GM10248 (cell line): Measurements from ENCODE around the gene AARS1.
"Not testable (repeated sequence)": the region's sequence is repeated elsewhere in the genome, so short reads cannot be mapped to it uniquely, and the experiment has no call there.

Experiments used
- CTCF ChIA-PET: fragments of 300-600 bp; sonication (Branson Sonifier 250); formaldehyde crosslinking; extraction: SDS; loops from one replicate; lab custom pipeline; 2021; ENCODE audit warnings: antibody characterized with exemption; lab: Yijun Ruan, JAX
- POLR2A ChIA-PET: fragments of 350-650 bp; sonication (Branson Sonifier 250); formaldehyde crosslinking; extraction: SDS; loops from one replicate; lab custom pipeline; 2020; ENCODE audit warnings: antibody characterized with exemption; lab: Yijun Ruan, JAX
- DNase-seq: peaks from one replicate; pipeline ENCODE4 v3.0.0; 2012; ENCODE audit errors: extremely low spot score
- TF ChIP-seq, protein P1 (sequence below): IDR thresholded peaks from 2 replicates; pipeline ENCODE4 v1.5.1; 2012; ENCODE audit warnings: mild to moderate bottlenecking, low read depth; ENCODE audit errors: extremely low read depth, missing control alignments, control extremely low read depth

Gene AARS1

GRCh38 chr16:70298988-70299938 lies 10.0 kb upstream of the AARS1 start, which contains the start of gene DDX19B:
TSS of gene DDX19B (plus strand) at chr16:70299186. CDS start at chr16:70299298, 112 bp downstream.
- ChIA-PET POLR2A (interaction anchor here (1.0 to 1.3 kb wide), 2 partner anchors 10 to 12 kb away, joined by 3 read pairs; partner anchors contain the start of gene AARS1), CTCF (interaction anchor here (0.9 to 2.7 kb wide), 10 partner anchors 8 to 354 kb away, joined by 3 to 7 read pairs (median 5); partner anchors contain the start of genes DDX19A and EXOSC6)
- peak; percentile 81 for DNase-seq
- TF ChIP-seq, protein P1, sequence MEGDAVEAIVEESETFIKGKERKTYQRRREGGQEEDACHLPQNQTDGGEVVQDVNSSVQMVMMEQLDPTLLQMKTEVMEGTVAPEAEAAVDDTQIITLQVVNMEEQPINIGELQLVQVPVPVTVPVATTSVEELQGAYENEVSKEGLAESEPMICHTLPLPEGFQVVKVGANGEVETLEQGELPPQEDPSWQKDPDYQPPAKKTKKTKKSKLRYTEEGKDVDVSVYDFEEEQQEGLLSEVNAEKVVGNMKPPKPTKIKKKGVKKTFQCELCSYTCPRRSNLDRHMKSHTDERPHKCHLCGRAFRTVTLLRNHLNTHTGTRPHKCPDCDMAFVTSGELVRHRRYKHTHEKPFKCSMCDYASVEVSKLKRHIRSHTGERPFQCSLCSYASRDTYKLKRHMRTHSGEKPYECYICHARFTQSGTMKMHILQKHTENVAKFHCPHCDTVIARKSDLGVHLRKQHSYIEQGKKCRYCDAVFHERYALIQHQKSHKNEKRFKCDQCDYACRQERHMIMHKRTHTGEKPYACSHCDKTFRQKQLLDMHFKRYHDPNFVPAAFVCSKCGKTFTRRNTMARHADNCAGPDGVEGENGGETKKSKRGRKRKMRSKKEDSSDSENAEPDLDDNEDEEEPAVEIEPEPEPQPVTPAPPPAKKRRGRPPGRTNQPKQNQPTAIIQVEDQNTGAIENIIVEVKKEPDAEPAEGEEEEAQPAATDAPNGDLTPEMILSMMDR, result no peak

GRCh38 chr16:70295634-70296033 lies 6.3 kb upstream of the AARS1 start:
- no peak for DNase-seq
- POLR2A ChIA-PET, result interaction anchor here (0.5 to 0.6 kb wide), 2 partner anchors 7 to 624 kb away, joined by 3 to 6 read pairs; no protein-coding TSS in a partner anchor
- TF ChIP-seq, protein P1, result no peak
- CTCF ChIA-PET, result no interaction called here

DNA sequence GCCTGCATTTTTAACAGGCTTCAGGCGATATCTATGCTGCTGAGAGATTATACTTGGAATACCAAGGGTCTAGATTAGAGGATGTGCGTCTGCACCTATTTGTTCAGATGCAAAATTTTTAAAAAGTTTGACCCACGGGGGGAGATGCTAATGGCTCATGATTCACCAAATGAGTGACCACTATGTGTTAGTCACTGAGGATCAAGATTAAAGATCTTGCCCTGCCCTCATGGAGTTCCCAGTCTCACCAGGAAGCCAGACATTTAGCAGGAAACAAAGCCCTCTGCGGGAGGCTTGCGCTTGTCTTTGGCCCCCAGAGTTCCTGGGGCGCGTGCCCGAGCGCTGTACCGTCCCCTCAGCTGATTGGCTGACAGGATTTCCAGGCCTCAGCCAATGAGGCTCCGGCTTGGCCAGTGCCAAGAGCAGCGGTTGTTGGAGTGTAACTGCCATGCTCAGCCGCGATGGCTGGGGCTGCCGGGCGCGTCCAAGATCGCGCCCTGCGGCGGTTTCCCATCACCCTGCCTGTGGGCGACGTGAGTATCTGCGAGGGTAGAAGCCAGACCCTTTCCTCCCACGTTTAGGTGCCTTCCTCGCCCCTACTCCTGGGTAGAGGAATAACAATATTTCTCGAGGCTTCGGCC lies 5.2 kb upstream of the AARS1 start:
- CTCF ChIA-PET, result no interaction called here
- POLR2A ChIA-PET, result interaction anchor here (0.6 kb wide), 1 partner anchor 86 kb away, joined by 6 read pairs; no protein-coding TSS in a partner anchor
- DNase-seq, result no peak
- TF ChIP-seq, protein P1, result no peak

DNA sequence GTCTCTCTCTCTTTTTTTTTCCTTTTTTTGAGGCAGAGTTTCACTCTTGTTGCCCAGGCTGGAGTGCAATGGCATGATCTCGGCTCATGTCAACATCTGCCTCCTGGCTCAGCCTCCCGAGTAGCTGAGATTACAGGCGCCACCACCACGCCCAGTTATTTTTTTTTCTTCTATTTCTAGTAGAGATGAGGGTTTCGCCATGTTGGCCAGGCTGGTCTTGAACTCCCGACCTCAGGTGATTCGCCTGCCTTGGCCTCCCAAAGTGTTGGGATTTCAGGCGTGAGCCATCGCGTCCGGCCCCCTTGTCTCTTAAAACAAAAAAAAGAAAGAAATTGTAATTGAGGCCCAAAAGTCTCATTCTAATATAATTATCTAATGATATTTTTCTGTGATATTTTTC lies 2.8 kb upstream of the AARS1 start:
- POLR2A ChIA-PET, DNase-seq: not testable (repeated sequence)
- CTCF ChIA-PET, result interaction anchor here (1.9 kb wide), 1 partner anchor 8 kb away, joined by 5 read pairs; no protein-coding TSS in a partner anchor

GRCh38 chr16:70290949-70291519 lies 1.7 kb upstream of the AARS1 start:
- TF ChIP-seq, protein P1, result no peak
- DNase-seq, result no peak
- ChIA-PET POLR2A (no interaction called here), CTCF (interaction anchor here (1.1 to 1.9 kb wide), 3 partner anchors 9 to 38 kb away, joined by 3 to 5 read pairs (median 5); no protein-coding TSS in a partner anchor)

- POLR2A ChIA-PET, result interaction anchor here (0.7 to 1.7 kb wide), 3 partner anchors 11 to 96 kb away, joined by 3 to 9 read pairs (median 4); partner anchors contain the start of gene DDX19B
- DNase-seq, result not testable (repeated sequence)
- CTCF ChIA-PET, result interaction anchor here (0.8 to 1.4 kb wide), 4 partner anchors 10 to 60 kb away, joined by 3 to 7 read pairs (median 4); partner anchors contain the start of gene DDX19A
These were observed 1.9 kb downstream of the AARS1 start for GRCh38 chr16:70287304-70287971.
